ENCODE data around the gene LHFPL3. TPM values are rescaled to one million over a fixed set of nuclear protein-coding genes. Genes with fewer than 3 reads are reported as not detected.

The LHFPL3 gene
- total RNA-seq, 1 experiment from 2014 or later, result not detected

GRCh38 chr7:104921596-104921995, 593.2 kb downstream of the LHFPL3 start:
- Histone ChIP-seq H2AK5ac (ENCODE audit: insufficient read length, low read length) (no peak overlapping the region), H2BK120ac (ENCODE audit: low read depth, low read length, poor library complexity, severe bottlenecking) (no peak overlapping the region), H4K91ac (ENCODE audit: insufficient read length, low read depth, low read length) (no peak overlapping the region), H4K8ac (replicated peaks; ENCODE audit: insufficient read length, low read depth, low read length) (no peak overlapping the region), H4K5ac (ENCODE audit: insufficient read length, low read depth, low read length) (no peak overlapping the region), H3K9ac (ENCODE audit: extremely low read depth, insufficient read length, low read length) (no peak overlapping the region), H3K79me1 (ENCODE audit: insufficient read depth, low read depth, low read length, poor library complexity, severe bottlenecking) (no peaks in the 10 kb centered on the region), H3K56ac (ENCODE audit: insufficient read length, low read depth, low read length) (no peak overlapping the region), H3K23me2 (ENCODE audit: insufficient read length, low read depth, low read length, poor library complexity, severe bottlenecking) (no peaks in the 10 kb centered on the region), H3K4me1 (ENCODE audit: insufficient read depth, low read length) (no peaks in the 10 kb centered on the region), H3K18ac (ENCODE audit: insufficient read length, low read depth, low read length) (no peak overlapping the region), H2BK20ac (ENCODE audit: low read depth, low read length, poor library complexity, severe bottlenecking) (no peak overlapping the region), H3K27me3 (ENCODE audit: insufficient read depth, low read length) (no peaks in the 10 kb centered on the region), H3K4ac (ENCODE audit: low read depth, low read length) (no peak overlapping the region), H3K4me2 (ENCODE audit: insufficient read depth, insufficient read length, low read length) (no peak overlapping the region), H3K9me3 (ENCODE audit: control insufficient read depth, low read depth, low read length) (no peaks in the 10 kb centered on the region), H2BK12ac (ENCODE audit: insufficient read length, low read depth, low read length) (no peak overlapping the region), H2BK15ac (ENCODE audit: low read depth, low read length) (no peak overlapping the region), H3K79me2 (ENCODE audit: insufficient read depth, low read length) (no peaks in the 10 kb centered on the region), H4K20me1 (ENCODE audit: control insufficient read depth, insufficient read depth, insufficient read length) (no peaks in the 10 kb centered on the region), H3K14ac (ENCODE audit: insufficient read depth, low read length) (no peak overlapping the region), H2BK5ac (ENCODE audit: insufficient read length, low read length) (no peak overlapping the region), H3K23ac (ENCODE audit: insufficient read length, low read depth, low read length) (no peak overlapping the region), H2AFZ (ENCODE audit: low read length) (no peak overlapping the region), H3K27ac (ENCODE audit: insufficient read length, low read depth, low read length) (no peak overlapping the region), H3T11ph (ENCODE audit: low read length) (no peak overlapping the region)
- DNase-seq, result no peak
- WGBS (ENCODE audit: extremely low coverage, insufficient read length, low lambda C conversion rate), result no CpG with 5 or more reads among the region's 2 CpGs
- Mint-ChIP-seq H3K4me1 (peaks cover 0 to 4% of the 10 kb centered on the region in 2 experiments; a peak in 1 of 4 replicates), H3K27me3 (ENCODE audit: low read depth) (no peaks in the 10 kb centered on the region), H3K9me3 (no peaks in the 10 kb centered on the region), H3K4me3 (no peak overlapping the region), H3K36me3 (ENCODE audit: insufficient read depth in 1 of 3, low read depth in 3 of 3) (no peaks in the 10 kb centered on the region), H3K27ac (no peak overlapping the region)
- no peak for TF ChIP-seq CTCF (conservative IDR thresholded peaks at IDR 0.05)
